HG03108 (cell line): ENCODE measurements around the gene COBLL1.
"Not testable (repeated sequence)": the region's sequence is repeated elsewhere in the genome, so short reads cannot be mapped to it uniquely, and the experiment has no call there.

Experiments
- ATAC-seq: cut with Tn5 transposase; IDR thresholded peaks from one replicate; pipeline ENCODE4 v1.9.1; 2021; ENCODE audit warnings: moderate library complexity; ENCODE audit not compliant: unreplicated experiment

The COBLL1 gene

GRCh38 chr2:164719996-164720941 lies 121.4 kb downstream of the COBLL1 start:
- no peak for ATAC-seq

- no peak for ATAC-seq
Measured at GRCh38 chr2:164717000-164717803, 124.4 kb downstream of the COBLL1 start.

GRCh38 chr2:164714471-164714870 lies 127.2 kb downstream of the COBLL1 start:
- ATAC-seq = no peak

- no peak for ATAC-seq
Measured at GRCh38 chr2:164711766-164712138, 129.9 kb downstream of the COBLL1 start.

GRCh38 chr2:164710837-164711765 lies 130.5 kb downstream of the COBLL1 start:
- ATAC-seq = no peak

GRCh38 chr2:164710252-164710836 lies 131.3 kb downstream of the COBLL1 start:
- ATAC-seq = not testable (repeated sequence)

GRCh38 chr2:164706522-164706921 lies 135.1 kb downstream of the COBLL1 start:
- ATAC-seq = no peak

GRCh38 chr2:164705412-164706167 lies 136.0 kb downstream of the COBLL1 start:
- ATAC-seq = no peak

GRCh38 chr2:164703915-164704706 lies 137.5 kb downstream of the COBLL1 start:
- ATAC-seq = no peak

- no peak for ATAC-seq
Measured at GRCh38 chr2:164701565-164701964, 140.1 kb downstream of the COBLL1 start.

- no peak for ATAC-seq
Measured at GRCh38 chr2:164700390-164700789, 141.2 kb downstream of the COBLL1 start.

GRCh38 chr2:164697688-164698461 lies 143.7 kb downstream of the COBLL1 start:
- ATAC-seq = no peak

- ATAC-seq = no peak
Measured at GRCh38 chr2:164696634-164697033, 145.0 kb downstream of the COBLL1 start.

GRCh38 chr2:164694275-164694695 lies 147.3 kb downstream of the COBLL1 start:
- no peak for ATAC-seq

GRCh38 chr2:164693834-164694233 lies 147.8 kb downstream of the COBLL1 start:
- ATAC-seq = no peak

GRCh38 chr2:164693390-164693789 lies 148.2 kb downstream of the COBLL1 start:
- ATAC-seq = no peak

- no peak for ATAC-seq
Measured at GRCh38 chr2:164692958-164693357, 148.7 kb downstream of the COBLL1 start.

GRCh38 chr2:164692114-164692513 lies 149.5 kb downstream of the COBLL1 start:
- ATAC-seq = no peak
